ENCODE results near the gene BEND4.

GRCh38 chr4:42150653-42151567 is 1.5 kb downstream of the BEND4 start:
- TF ChIP-seq POLR2AphosphoS5 (IDR thresholded peaks at IDR 0.05) (no peak), POLR2A (IDR thresholded peaks at IDR 0.05; ENCODE audit: low read depth) (no peak)

Measured in esophagus muscularis mucosa (tissue), 2 donors.